ENCODE measurements around the gene CASP9.
"Not testable (repeated sequence)": the region's sequence is repeated elsewhere in the genome, so short reads cannot be mapped to it uniquely, and the experiment has no call there.

The CASP9 gene

DNA sequence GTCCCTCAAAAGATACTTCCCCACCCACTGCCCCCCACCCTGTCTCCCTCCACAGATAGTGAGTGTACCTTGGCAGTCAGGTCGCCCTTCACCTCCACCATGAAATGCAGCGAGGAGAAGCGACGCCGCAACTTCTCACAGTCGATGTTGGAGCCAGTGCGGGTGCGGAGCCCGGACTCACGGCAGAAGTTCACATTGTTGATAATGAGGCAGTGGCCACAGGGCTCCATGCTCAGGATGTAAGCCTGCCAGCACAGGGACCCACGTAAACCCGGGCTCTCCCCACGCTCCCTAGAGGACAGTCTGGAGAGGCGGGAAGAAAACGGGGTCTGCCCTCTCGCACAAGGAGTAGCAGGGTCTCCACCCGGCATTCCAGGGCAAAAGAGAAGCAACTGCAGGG, 17.2 kb downstream of the CASP9 start:
- no peak for DNase-seq (ENCODE audit: low read depth)
- no peak overlapping the region for H3K4me3 ChIP-seq (ENCODE audit: low read depth, low read length)

DNA sequence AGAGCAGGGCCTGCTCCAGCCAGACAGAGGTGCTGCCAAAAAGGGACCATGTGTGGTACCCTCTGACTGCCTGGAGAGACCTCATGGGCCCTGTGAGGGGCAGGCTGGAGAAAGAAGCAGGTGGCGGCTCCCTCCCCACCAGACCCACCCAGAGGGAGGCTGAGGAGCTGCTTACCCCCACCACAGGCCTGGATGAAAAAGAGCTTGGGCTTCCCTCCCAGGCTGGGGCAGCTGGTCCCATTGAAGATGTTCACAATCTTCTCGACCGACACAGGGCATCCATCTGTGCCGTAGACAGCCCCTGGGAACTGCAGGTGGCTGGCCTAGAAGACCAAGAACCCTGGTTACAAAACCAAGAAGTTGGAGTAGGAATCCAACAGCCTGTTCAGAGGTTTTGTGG, 19.6 kb downstream of the CASP9 start:
- no peak for DNase-seq (ENCODE audit: low read depth)
- no peak overlapping the region for H3K4me3 ChIP-seq (ENCODE audit: low read depth, low read length)

GRCh38 chr1:15501208-15502032, 22.6 kb downstream of the CASP9 start:
- no peak for DNase-seq (ENCODE audit: low read depth)

GRCh38 chr1:15500184-15501178, 23.5 kb downstream of the CASP9 start:
- DNase-seq (ENCODE audit: low read depth), result no peak
- no peak overlapping the region for H3K4me3 ChIP-seq (ENCODE audit: low read depth, low read length)

More at GRCh38 chr1:15501208-15502032, 22.6 kb downstream of the CASP9 start:
- no peak overlapping the region for H3K4me3 ChIP-seq (ENCODE audit: low read depth, low read length)

DNA sequence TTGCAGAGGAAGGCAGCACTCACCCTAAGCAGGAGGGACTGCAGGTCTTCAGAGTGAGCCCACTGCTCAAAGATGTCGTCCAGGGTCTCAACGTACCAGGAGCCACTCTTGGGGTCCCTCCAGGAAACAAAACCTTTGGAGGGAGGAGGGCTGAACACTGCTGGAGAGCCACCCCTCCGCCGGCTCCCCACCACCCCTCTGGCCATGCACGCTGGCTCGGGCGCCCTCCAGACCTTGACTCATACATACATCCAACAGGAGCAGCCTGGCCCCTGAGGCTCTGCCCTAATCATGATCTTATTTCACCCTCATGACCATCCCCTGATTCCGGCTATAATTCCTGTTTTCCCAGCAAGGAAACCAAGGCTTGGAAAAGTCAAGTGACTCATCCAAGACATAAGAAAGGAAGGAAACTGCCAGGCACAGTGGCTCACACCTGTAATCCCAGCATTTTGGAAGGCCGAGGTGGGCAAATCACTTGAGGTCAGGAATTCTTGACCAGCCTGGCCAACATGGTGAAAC, 30.1 kb downstream of the CASP9 start:
- DNase-seq (ENCODE audit: low read depth), result no peak
- no peak overlapping the region for H3K4me3 ChIP-seq (ENCODE audit: low read depth, low read length)

DNA sequence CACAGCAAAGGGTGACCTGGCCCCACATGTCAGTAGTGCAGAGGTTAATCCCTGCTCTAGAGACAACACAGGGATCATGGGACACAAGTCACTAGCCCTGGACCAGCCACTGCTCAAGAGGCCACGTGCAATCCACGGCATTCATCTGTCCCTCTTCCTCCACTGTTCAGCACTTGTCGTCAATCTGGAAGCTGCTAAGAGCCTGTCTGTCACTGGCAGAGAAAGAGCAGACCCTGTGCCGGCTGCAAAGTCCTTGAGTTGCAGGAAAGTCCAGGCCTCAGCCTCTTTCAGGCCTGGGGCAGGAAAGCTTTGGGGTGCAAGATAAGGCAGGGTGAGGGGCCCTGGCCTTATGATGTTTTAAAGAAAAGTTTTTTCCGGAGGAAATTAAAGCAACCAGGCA, 31.4 kb downstream of the CASP9 start:
- DNase-seq (ENCODE audit: low read depth), result no peak
- H3K4me3 ChIP-seq (ENCODE audit: low read depth, low read length), result no peak overlapping the region

DNA sequence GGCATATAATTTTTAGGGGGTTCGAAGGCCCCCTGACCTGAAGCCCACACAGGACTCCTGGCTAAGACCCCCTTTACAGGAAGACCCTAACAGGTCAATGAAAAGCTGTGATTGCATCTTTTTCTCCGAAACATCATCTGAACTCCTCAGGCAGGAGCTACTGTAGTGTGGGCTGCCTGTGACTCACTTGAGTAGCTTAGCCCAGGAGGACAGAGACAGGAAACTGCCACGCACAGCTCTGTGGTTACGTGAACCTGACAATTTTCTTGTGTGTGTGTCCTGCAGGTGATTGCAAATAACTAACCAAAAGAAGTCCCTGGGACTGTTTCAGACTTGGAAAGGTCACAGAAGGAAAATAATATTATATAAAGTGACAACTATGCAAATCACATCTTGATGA, 33.0 kb downstream of the CASP9 start:
- not testable (repeated sequence) for DNase-seq (ENCODE audit: low read depth)

DNA sequence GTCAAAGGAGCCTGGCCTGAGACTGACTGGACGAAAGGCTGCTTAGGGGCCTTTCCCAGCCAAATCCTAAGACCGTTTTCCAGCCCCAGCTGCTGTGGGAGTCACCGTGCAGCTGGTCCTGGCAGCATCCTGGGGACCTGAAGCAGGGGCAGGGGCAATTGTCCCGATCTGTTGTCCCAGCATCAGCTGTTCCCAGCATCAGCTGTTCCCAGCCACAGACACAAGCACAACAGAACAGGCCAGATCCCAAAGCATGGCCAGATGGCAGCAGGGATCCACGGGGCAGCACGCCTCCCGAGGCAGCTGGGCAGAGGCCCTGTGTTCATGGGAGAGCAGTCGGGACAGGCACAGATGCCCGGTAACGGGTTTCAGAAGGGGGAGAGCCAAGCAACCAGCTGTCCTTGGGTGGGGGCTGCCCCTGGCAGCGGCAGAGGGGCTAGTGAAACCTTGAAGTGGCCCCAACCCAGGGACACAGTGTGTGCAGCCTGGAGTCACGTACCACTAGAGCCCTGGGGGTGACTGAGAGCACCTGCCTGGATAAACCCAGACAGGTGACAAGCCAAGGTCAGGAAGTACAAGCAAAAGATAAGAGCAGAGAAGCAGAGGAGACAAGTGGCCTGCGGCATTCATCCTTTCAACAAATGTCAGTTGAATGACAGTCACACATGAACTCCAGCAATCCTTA, 34.8 kb downstream of the CASP9 start:
- no peak overlapping the region for H3K4me3 ChIP-seq (ENCODE audit: low read depth, low read length)
- peak; percentile 57 for DNase-seq (ENCODE audit: low read depth)

More for the DNA sequence above, 33.0 kb downstream of the CASP9 start:
- not testable (repeated sequence) for H3K4me3 ChIP-seq (ENCODE audit: low read depth, low read length)

- no peak overlapping the region for H3K4me3 ChIP-seq (ENCODE audit: low read depth, low read length)
- DNase-seq (ENCODE audit: low read depth), result no peak
Measured at GRCh38 chr1:15488371-15488770, 35.6 kb downstream of the CASP9 start.

DNA sequence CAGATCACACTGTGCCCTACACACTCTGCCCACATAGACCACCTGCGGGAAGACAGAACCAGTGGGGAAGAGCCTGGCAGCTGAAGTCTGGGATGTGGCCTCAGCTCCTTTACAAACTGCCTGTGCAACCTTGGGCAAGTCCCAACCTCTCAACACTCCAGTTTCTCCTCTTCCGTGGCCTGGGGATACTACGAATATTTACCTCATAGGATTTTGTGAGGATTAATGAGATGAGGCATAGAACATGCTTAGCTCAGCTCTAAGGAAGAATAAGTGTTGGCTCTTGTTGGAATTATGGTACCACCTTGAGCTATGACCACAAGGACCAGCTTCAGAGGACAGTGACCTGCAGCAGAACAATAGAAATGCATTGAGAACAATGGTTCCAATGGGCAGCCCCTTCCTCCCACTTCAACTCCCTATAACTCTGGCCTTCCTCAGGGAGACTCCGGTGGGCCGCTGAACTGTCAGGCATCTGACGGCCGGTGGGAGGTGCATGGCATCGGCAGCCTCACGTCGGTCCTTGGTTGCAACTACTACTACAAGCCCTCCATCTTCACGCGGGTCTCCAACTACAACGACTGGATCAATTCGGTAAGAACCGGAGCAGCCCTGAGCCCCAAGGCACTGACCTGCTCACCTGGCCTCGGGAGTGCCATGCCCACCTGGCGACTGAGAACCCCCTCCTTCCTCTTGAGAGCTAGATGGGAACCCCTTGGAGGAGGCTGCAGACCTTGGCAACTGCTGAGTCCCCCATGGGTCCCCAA, 37.0 kb downstream of the CASP9 start:
- DNase-seq (ENCODE audit: low read depth); H3K4me3 ChIP-seq (ENCODE audit: low read depth, low read length): not testable (repeated sequence)

GRCh38 chr1:15485636-15486035, 38.4 kb downstream of the CASP9 start:
- no peak for DNase-seq (ENCODE audit: low read depth)
- H3K4me3 ChIP-seq (ENCODE audit: low read depth, low read length), result no peak overlapping the region

GRCh38 chr1:15484443-15484842, 39.6 kb downstream of the CASP9 start:
- not testable (repeated sequence) for H3K4me3 ChIP-seq (ENCODE audit: low read depth, low read length); DNase-seq (ENCODE audit: low read depth)

DNA sequence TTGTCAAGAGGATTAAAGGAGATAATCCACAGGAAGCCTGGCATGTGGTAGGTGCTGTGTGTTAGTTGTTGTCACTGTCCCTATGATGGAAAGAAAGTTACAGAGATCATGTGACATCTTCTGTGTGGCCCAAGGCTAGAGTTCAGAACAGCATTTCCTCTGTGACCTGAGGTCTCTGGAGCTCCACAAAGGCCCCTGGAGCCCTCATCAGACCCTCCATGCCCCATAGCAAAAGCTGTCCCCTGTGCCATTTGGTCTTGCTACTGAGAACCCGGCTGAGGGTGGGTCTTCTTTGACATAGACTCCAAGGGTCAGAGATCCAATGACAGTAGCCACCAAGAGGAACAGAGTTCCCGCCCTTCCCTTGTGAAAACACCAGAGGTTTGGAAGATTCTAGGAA, 40.0 kb downstream of the CASP9 start:
- H3K4me3 ChIP-seq (ENCODE audit: low read depth, low read length), result no peak overlapping the region
- DNase-seq (ENCODE audit: low read depth), result no peak

GRCh38 chr1:15482983-15483543, 41.0 kb downstream of the CASP9 start:
- H3K4me3 ChIP-seq (ENCODE audit: low read depth, low read length); DNase-seq (ENCODE audit: low read depth): not testable (repeated sequence)

- DNase-seq (ENCODE audit: low read depth), result not testable (repeated sequence)
Measured at GRCh38 chr1:15482455-15482854, 41.6 kb downstream of the CASP9 start.

DNA sequence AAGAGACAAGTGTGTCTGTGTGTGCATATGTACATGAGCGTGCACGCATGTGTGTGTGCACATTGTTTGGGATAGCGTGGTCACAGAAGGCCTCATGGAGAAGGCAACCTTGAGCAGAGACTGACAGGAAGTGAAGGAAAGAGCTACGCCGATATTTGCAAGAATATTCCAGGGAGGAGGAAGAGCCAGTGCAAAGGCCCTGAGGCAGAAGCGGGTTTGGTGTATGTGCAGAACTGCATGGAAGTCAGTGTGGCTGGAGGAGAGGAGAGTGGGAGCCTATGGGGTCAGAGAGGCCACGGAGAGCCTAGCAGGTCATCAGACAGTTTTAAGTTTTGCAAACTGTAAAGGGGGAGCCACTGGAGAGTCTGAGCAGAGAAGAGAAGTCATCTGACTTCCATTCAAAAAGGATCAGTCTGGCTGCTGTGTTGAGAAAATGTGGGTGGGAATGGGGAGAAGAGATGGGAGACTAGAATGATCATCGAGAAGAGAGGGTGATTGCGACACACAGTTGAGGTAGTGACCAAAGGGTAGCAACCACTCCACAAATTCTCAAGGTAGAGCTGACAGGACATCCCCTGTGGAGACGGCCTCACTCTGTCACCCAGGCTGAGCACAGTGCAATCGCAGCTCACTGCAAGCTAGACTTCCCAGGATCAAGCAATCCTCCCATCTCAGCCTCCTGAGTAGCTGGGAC, 44.2 kb downstream of the CASP9 start:
- H3K4me3 ChIP-seq (ENCODE audit: low read depth, low read length), result no peak overlapping the region
- DNase-seq (ENCODE audit: low read depth), result no peak

More at GRCh38 chr1:15482455-15482854, 41.6 kb downstream of the CASP9 start:
- H3K4me3 ChIP-seq (ENCODE audit: low read depth, low read length), result not testable (repeated sequence)

DNA sequence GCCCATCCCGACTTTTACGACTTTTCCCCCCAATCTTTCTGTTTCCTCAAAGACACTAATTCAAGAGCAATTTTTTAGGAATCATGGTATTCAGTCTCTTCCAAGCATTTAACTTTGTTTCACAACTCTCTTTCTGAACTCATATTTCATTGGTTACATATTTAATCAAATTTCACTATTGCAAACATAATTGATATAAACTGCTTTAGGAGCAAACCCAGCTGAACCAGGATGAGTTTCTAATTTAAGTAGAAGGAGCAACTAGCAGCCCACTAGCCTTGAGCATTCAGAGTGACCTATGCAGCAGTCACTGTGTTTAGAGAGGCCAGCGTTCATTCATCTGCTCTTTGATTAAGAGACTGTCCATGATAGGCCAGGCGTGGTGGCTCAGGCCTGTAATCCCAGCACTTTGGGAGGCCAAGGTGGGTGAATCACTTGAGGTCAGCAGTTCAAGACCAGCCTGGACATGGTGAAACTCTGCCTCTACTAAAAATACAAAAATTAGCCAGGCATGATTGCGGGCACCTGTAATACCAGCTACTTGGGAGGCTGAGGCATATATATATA, 46.3 kb downstream of the CASP9 start:
- H3K4me3 ChIP-seq (ENCODE audit: low read depth, low read length), result no peak overlapping the region
- no peak for DNase-seq (ENCODE audit: low read depth)

DNA sequence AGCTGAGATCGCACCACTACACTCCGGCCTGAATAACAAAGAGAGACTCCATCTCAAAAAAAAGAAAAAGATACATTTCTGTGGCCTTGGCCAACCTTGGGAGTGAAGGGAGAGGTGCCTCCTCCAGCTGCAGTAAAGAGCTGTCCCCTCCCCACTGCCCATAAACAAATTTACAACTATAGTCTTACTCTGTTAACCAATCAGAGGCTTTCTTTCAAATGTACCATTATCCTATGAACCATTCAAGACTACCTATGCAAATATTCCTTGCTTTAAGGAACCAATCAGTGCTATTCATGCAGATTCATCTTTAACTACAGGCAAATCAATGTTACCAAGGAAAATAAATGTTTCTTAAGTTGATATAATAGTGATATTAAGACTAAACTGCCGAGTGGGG, 47.1 kb downstream of the CASP9 start:
- DNase-seq (ENCODE audit: low read depth), result no peak
- H3K4me3 ChIP-seq (ENCODE audit: low read depth, low read length), result no peak overlapping the region
